Measurements from ENCODE around the gene FBN2. TPM values are rescaled to one million over a fixed set of nuclear protein-coding genes. Genes with fewer than 3 reads are reported as not detected.

FBN2 gene
- total RNA-seq (2021; ENCODE audit: unreplicated experiment), result 0.08 TPM
- polyA plus RNA-seq (2012; ENCODE audit: insufficient read length), result not detected
- Bru-seq, nascent RNA, result percentile 1 among the genes with signal in this experiment
- percentile 0 among the genes with signal in this experiment for BruChase-seq, experiment 1, labeled RNA remaining after a 2-hour chase
- BruChase-seq, experiment 2, labeled RNA remaining after a 6-hour chase, result not detected
- long read RNA-seq, result 0 reads

GRCh38 chr5:128538000-128538249 lies at the start of gene FBN2:
Gene FBN2 (minus strand): TSS chr5:128538245. CDS start chr5:128537603, 642 bp downstream.
- Histone ChIP-seq H3K27me3 (ENCODE audit: control insufficient read depth, insufficient read depth, low read length) (no peaks in the 10 kb centered on the region), H3K4me3 (ENCODE audit: low read depth in 2 of 2, low read length in 2 of 2) (peak within 1 kb of the TSS in 1 of 2 experiments; percentile 12; a peak in 1 of 4 replicates), H3K4me1 (ENCODE audit: control insufficient read depth, insufficient read depth, low read length) (no peaks in the 10 kb centered on the region), H3K27ac (ENCODE audit: low read length) (no peak within 1 kb of the TSS), H3K9me3 (ENCODE audit: control insufficient read depth, insufficient read depth, low read depth, low read length) (no peaks in the 10 kb centered on the region), H3K36me3 (ENCODE audit: control insufficient read depth, insufficient read depth, low read length) (no peaks in the 10 kb centered on the region)
- no peak for ATAC-seq
- ChIA-PET POLR2A (no interaction called here), CTCF (no interaction called here)
- no peak for TF ChIP-seq POLR2AphosphoS5 (IDR thresholded peaks at IDR 0.05; ENCODE audit: low read depth, low read length)
- no peak for TF ChIP-seq TCF7L2 (IDR thresholded peaks at IDR 0.05; ENCODE audit: low read depth, low read length)
- no peak for TF ChIP-seq SIN3A (IDR thresholded peaks at IDR 0.05; ENCODE audit: borderline replicate concordance, insufficient read depth, low read depth, low read length)
- no peak for TF ChIP-seq REST (IDR thresholded peaks at IDR 0.05; ENCODE audit: insufficient read depth in 1 of 2, low read depth in 2 of 2, low read length in 1 of 2)
- no peak for TF ChIP-seq CTCF (IDR thresholded peaks at IDR 0.05)
- intact Hi-C loops (cut with micrococcal nuclease; ENCODE audit: unreplicated experiment) (no loop called here), in situ Hi-C loops (cut with HindIII; ENCODE audit: low pct_unique_long_range_greater_than_20kb, low sequenced_read_pairs) (no loop called here)
- BruUV-seq (replicated peaks), result no TSS peak
- no peak for DNase-seq (ENCODE audit: low read depth, low spot score)

GRCh38 chr5:128587275-128587674 lies 49.2 kb upstream of the FBN2 start:
- no peaks in the 10 kb centered on the region; the same call in 1 of the 2 replicates for H3K9me3 ChIP-seq (ENCODE audit: control insufficient read depth, insufficient read depth, low read depth, low read length)
- no peaks in the 10 kb centered on the region for H3K4me1 ChIP-seq (ENCODE audit: control insufficient read depth, insufficient read depth, low read length)
- H3K27ac ChIP-seq (ENCODE audit: low read length), result no peak overlapping the region
- CTCF ChIA-PET, result no interaction called here
- no TSS peak for BruUV-seq (replicated peaks)
- POLR2A ChIA-PET, result no interaction called here
- H3K36me3 ChIP-seq (ENCODE audit: control insufficient read depth, insufficient read depth, low read length), result no peaks in the 10 kb centered on the region
- no peaks in the 10 kb centered on the region for H3K27me3 ChIP-seq (ENCODE audit: control insufficient read depth, insufficient read depth, low read length)
- intact Hi-C loops (cut with micrococcal nuclease; ENCODE audit: unreplicated experiment) (no loop called here), in situ Hi-C loops (cut with HindIII; ENCODE audit: low pct_unique_long_range_greater_than_20kb, low sequenced_read_pairs) (no loop called here)
- no peak for ATAC-seq
- TF ChIP-seq SIN3A (IDR thresholded peaks at IDR 0.05; ENCODE audit: borderline replicate concordance, insufficient read depth, low read depth, low read length) (no peak), CTCF (IDR thresholded peaks at IDR 0.05) (no peak), POLR2AphosphoS5 (IDR thresholded peaks at IDR 0.05; ENCODE audit: low read depth, low read length) (no peak), TCF7L2 (IDR thresholded peaks at IDR 0.05; ENCODE audit: low read depth, low read length) (no peak), REST (IDR thresholded peaks at IDR 0.05; ENCODE audit: insufficient read depth in 1 of 2, low read depth in 2 of 2, low read length in 1 of 2) (no peak)
- no peak overlapping the region for H3K4me3 ChIP-seq (ENCODE audit: low read depth in 2 of 2, low read length in 2 of 2)
- DNase-seq (ENCODE audit: low read depth, low spot score), result no peak
